Glutamatergic neuron (in vitro differentiated cells): ENCODE data around the gene DNAH2. TPM values are rescaled to one million over a fixed set of nuclear protein-coding genes. Genes with fewer than 3 reads are reported as not detected.

Source experiments
- DNase-seq: peaks from one replicate; pipeline ENCODE4 v3.0.0; 2022
- H3K27ac Mint-ChIP-seq: one replicate; pipeline ENCODE4 v1.8.0; 2020; ENCODE audit warnings: mild to moderate bottlenecking, mixed read lengths, inconsistent platforms; ENCODE audit not compliant: unreplicated experiment
- H3K27me3 Mint-ChIP-seq: one replicate; pipeline ENCODE4 v1.8.0; 2020; ENCODE audit warnings: mild to moderate bottlenecking, moderate library complexity, mixed read lengths, inconsistent platforms; ENCODE audit not compliant: unreplicated experiment
- H3K36me3 Mint-ChIP-seq: one replicate; pipeline ENCODE4 v1.8.0; 2020; ENCODE audit warnings: mild to moderate bottlenecking, mixed read lengths, inconsistent platforms; ENCODE audit not compliant: unreplicated experiment
- H3K4me1 Mint-ChIP-seq: one replicate; pipeline ENCODE4 v1.8.0; 2020; ENCODE audit warnings: mild to moderate bottlenecking, low read depth, mixed read lengths, inconsistent platforms; ENCODE audit not compliant: unreplicated experiment
- H3K4me3 Mint-ChIP-seq: one replicate; pipeline ENCODE4 v1.8.0; 2020; ENCODE audit warnings: mild to moderate bottlenecking, mixed read lengths, inconsistent platforms; ENCODE audit not compliant: unreplicated experiment
- H3K9me3 Mint-ChIP-seq: one replicate; pipeline ENCODE4 v1.8.0; 2020; ENCODE audit warnings: mild to moderate bottlenecking, moderate library complexity, mixed read lengths, inconsistent platforms; ENCODE audit not compliant: unreplicated experiment
- total RNA-seq: library from RNA; stranded (reverse); fragmentation: NEBNext Ultra II Directional; extraction: Animal tissue kit (Norgen Biotek cat#: 25700); gene quantifications from one replicate; pipeline ENCODE4 v1.2.1, GENCODE V29; 2021; ENCODE audit not compliant: unreplicated experiment
- TF ChIP-seq, protein P1 (sequence below): fragments of 200-600 bp; sonication (generic); IDR thresholded peaks from one replicate; pipeline ENCODE4 v1.5.0; 2021; ENCODE audit not compliant: partially characterized antibody, unreplicated experiment

DNAH2 gene
- total RNA-seq, 1 donor from 2014 or later: 0.07 TPM

- no peak overlapping the region for H3K4me3 Mint-ChIP-seq
- H3K27me3 Mint-ChIP-seq: peaks cover 25% of the 10 kb centered on the region
- H3K4me1 Mint-ChIP-seq: peaks cover 20% of the 10 kb centered on the region
- TF ChIP-seq, protein P1, sequence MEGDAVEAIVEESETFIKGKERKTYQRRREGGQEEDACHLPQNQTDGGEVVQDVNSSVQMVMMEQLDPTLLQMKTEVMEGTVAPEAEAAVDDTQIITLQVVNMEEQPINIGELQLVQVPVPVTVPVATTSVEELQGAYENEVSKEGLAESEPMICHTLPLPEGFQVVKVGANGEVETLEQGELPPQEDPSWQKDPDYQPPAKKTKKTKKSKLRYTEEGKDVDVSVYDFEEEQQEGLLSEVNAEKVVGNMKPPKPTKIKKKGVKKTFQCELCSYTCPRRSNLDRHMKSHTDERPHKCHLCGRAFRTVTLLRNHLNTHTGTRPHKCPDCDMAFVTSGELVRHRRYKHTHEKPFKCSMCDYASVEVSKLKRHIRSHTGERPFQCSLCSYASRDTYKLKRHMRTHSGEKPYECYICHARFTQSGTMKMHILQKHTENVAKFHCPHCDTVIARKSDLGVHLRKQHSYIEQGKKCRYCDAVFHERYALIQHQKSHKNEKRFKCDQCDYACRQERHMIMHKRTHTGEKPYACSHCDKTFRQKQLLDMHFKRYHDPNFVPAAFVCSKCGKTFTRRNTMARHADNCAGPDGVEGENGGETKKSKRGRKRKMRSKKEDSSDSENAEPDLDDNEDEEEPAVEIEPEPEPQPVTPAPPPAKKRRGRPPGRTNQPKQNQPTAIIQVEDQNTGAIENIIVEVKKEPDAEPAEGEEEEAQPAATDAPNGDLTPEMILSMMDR: no peak
- no peak overlapping the region for H3K27ac Mint-ChIP-seq
- H3K36me3 Mint-ChIP-seq: no peaks in the 10 kb centered on the region
- H3K9me3 Mint-ChIP-seq: peaks cover 14% of the 10 kb centered on the region
- DNase-seq: peak; percentile 72
Measured at GRCh38 chr17:7856011-7856810, 138.7 kb downstream of the DNAH2 start.

DNA sequence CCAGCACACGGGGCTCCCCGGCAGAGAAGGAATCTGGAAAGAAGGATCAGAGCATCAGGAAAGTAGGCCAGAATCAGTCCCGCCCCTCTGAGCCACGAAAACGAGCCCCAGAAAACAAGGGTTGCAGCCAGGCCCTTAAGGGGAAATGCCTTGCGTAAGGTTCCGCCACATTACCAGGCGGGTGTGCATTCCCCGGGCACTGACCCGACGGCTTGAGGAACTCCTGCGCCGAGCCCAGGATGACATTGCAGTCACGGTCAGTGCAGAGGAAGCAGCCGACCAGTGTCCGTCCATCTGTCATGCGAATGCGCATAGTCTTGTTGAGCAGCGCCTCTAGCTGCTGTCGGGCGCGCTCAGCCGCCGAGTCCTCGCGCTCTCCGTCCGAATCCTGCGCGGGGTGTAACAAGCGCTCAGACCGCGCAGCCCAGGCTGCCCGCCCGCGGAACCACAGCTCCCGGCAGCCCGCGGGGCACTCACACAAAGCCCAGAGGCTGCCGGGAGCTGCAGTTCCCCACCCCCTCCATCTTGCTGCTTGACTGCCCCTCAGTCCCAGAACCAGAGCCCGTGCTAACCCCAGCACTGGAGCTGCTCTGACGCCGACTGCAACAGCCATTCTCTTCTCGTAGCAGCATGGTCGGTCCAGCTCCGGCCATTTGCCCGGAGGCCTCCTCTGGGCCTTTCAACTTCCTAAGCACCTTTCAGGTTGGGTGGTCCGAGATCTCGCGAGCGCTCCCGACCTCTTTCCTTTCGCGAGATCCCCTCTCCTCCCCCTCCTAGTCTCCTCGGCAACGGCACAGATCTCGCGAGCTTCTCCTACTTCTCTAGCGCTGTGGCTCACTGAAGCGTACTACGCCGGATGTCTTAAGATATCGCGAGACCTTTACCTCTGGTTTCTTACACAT lies 139.5 kb downstream of the DNAH2 start, which contains the start of gene NAA38:
Gene NAA38 (minus strand): TSS at position 749 of the 902 bp plus-strand sequence. CDS start 96 bp downstream, at position 653.
- TF ChIP-seq, protein P1: no peak
- Mint-ChIP-seq H3K9me3 (peaks cover 13% of the 10 kb centered on the region), H3K27ac (no peak within 1 kb of the TSS), H3K4me3 (no peak within 1 kb of the TSS), H3K36me3 (no peaks in the 10 kb centered on the region), H3K27me3 (peaks cover 20% of the 10 kb centered on the region), H3K4me1 (peaks cover 15% of the 10 kb centered on the region)
- DNase-seq: peak; percentile 91

- TF ChIP-seq, protein P1: no peak
- Mint-ChIP-seq H3K9me3 (peaks cover 9% of the 10 kb centered on the region), H3K36me3 (no peaks in the 10 kb centered on the region), H3K27ac (no peak within 1 kb of the TSS), H3K4me1 (peaks cover 16% of the 10 kb centered on the region), H3K27me3 (peaks cover 14% of the 10 kb centered on the region), H3K4me3 (no peak within 1 kb of the TSS)
- DNase-seq: peak; percentile 83
Measured at GRCh38 chr17:7857713-7858521, 140.4 kb downstream of the DNAH2 start, which contains the start of gene CYB5D1. CYB5D1 (plus strand) TSS chr17:7858003; CDS start chr17:7858135, 132 bp downstream.

- peak; percentile 76 for DNase-seq
- Mint-ChIP-seq H3K27me3 (peaks cover 14% of the 10 kb centered on the region), H3K9me3 (peaks cover 9% of the 10 kb centered on the region), H3K36me3 (no peaks in the 10 kb centered on the region), H3K4me1 (peaks cover 16% of the 10 kb centered on the region), H3K27ac (no peak overlapping the region), H3K4me3 (no peak overlapping the region)
- TF ChIP-seq, protein P1: peak; percentile 74
Measured at GRCh38 chr17:7858522-7858810, 140.9 kb downstream of the DNAH2 start.
